RWPE1 (cell line): Measurements from ENCODE around the gene UBAC2.

Experiments
- CTCF ChIA-PET: fragments of 350-600 bp; sonication (Branson Sonifier 250); formaldehyde crosslinking; extraction: SDS; loops from one replicate; lab custom pipeline; 2021; lab: Yijun Ruan, JAX
- POLR2A ChIA-PET: fragments of 400-600 bp; formaldehyde crosslinking; extraction: SDS; loops from one replicate; lab custom pipeline; 2020; ENCODE audit warnings: antibody characterized with exemption; ENCODE audit not compliant: low non-redundant PET; lab: Yijun Ruan, JAX
- DNase-seq: peaks from one replicate; pipeline ENCODE4 v3.0.0; 2012; ENCODE audit warnings: low spot score
- H3K27ac ChIP-seq: fragments of 450-650 bp; 2 replicates; pipeline ENCODE4 v1.5.1; 2017
- TF ChIP-seq, protein P1 (sequence below): fragments of 450-650 bp; conservative IDR thresholded peaks from 2 replicates; pipeline ENCODE4 v1.5.1; 2017; ENCODE audit warnings: low read depth, mild to moderate bottlenecking

UBAC2 gene

GRCh38 chr13:99158846-99159245, 41.8 kb upstream of the UBAC2 start:
- CTCF ChIA-PET = no interaction called here
- TF ChIP-seq, protein P1, sequence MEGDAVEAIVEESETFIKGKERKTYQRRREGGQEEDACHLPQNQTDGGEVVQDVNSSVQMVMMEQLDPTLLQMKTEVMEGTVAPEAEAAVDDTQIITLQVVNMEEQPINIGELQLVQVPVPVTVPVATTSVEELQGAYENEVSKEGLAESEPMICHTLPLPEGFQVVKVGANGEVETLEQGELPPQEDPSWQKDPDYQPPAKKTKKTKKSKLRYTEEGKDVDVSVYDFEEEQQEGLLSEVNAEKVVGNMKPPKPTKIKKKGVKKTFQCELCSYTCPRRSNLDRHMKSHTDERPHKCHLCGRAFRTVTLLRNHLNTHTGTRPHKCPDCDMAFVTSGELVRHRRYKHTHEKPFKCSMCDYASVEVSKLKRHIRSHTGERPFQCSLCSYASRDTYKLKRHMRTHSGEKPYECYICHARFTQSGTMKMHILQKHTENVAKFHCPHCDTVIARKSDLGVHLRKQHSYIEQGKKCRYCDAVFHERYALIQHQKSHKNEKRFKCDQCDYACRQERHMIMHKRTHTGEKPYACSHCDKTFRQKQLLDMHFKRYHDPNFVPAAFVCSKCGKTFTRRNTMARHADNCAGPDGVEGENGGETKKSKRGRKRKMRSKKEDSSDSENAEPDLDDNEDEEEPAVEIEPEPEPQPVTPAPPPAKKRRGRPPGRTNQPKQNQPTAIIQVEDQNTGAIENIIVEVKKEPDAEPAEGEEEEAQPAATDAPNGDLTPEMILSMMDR = no peak

DNA sequence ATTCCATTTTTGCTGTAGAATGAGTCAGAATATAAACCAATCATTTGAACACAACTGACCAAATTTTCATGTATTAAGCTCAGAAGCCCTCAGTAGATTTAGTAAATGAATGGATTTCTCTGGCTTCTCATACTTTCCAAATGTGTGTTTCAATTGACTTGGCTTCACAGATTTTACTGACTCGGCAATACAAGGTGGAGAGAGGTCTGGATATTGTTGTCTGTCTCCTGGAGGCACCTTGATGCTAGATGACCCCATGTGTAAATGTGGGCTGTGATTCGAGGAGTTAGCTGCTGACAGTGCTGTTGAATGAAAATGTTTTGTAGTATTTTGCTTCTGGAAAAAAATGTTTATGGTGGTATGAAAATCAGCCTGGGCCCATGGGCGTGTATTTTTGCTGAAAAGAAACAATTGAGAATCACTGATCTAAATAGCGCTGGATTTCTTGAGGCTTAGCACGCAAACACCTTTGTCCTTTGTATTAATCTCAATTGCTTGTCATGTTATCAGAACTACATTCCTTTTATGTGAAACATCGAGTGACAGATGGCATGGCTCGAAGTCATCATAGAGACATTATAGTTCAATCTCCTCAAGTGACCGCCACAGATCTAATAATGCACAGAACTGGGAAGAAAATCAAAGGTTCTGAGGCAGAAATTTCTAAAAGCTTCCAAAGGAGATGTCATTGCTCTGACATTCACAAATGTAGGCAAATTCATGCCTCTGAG, 41.2 kb upstream of the UBAC2 start:
- POLR2A ChIA-PET = no interaction called here
- CTCF ChIA-PET = no interaction called here
- no peak for DNase-seq
- TF ChIP-seq, protein P1 = no peak
- no peak overlapping the region for H3K27ac ChIP-seq

More at GRCh38 chr13:99158846-99159245, 41.8 kb upstream of the UBAC2 start:
- POLR2A ChIA-PET = no interaction called here
- H3K27ac ChIP-seq = no peak overlapping the region
- no peak for DNase-seq

DNA sequence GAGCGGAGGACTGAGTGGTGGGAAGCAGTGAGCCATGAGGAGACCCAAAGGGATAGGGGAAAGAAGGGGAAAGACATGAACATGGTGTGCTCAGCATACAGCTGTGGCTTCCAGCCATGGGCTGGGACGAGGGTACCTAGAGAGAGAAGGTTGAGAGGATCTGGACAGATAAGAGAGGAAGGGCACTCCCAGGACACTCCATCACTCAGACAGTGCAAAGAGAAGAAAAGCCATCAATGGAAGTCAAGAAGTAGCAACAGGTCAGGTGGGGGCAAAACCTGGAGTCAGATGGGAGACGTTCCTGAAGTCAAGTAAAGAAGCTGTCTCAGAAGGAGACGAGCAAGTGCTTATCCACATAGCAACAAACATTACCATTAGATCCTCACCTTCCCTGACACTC, 40.2 kb upstream of the UBAC2 start:
- DNase-seq = no peak
- no peak overlapping the region for H3K27ac ChIP-seq
- TF ChIP-seq, protein P1 = no peak
- CTCF ChIA-PET = no interaction called here
- POLR2A ChIA-PET = no interaction called here

GRCh38 chr13:99161512-99161911, 39.1 kb upstream of the UBAC2 start:
- no peak for DNase-seq
- TF ChIP-seq, protein P1 = no peak
- ChIA-PET POLR2A (interaction anchor here (0.6 kb wide), 1 partner anchor 80 kb away, joined by 6 read pairs; no protein-coding TSS in a partner anchor), CTCF (no interaction called here)
- no peak overlapping the region for H3K27ac ChIP-seq

DNA sequence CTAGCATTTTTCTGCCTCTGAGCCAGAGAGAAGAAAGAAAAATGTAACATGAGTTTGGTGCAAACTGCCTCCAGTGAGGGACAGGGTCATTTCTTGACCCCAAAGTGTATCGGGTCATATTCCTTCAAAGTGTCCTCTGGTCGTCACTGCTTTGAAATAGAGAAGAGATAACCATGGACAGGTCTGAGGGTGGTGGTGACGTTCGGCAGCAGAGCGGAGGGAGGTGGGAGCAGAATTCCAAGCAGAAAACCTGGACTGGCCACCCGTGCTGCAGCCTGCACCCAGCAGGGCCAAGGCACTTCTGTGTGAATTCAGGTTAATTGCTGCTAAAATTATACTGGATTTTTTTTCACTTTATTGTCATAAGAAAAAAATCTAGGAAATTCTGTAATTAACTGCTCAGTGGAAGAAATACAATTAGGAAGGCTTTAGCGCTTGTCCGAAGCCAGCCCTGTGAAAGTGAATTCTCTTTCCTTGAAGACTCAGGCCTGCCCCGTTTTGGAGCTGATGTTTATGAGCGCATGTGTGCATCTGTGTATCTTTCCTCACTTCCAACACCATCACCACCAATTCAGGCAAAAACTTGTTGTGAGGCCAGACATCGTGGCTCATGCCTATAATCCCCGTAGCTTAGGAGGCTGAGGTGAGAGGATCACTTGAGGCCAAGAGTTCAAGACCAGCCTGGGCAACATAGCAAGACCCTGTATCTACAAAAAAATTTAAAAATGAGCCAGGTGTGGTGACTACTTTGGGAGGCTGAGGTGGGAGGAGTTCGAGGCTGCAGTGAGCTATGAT, 37.9 kb upstream of the UBAC2 start:
- H3K27ac ChIP-seq = no peak overlapping the region
- ChIA-PET POLR2A (no interaction called here), CTCF (interaction anchor here (0.7 kb wide), 1 partner anchor 14 kb away, joined by 3 read pairs; no protein-coding TSS in a partner anchor)
- TF ChIP-seq, protein P1 = no peak
- no peak for DNase-seq

GRCh38 chr13:99164226-99164625, 36.4 kb upstream of the UBAC2 start:
- TF ChIP-seq, protein P1 = no peak
- ChIA-PET CTCF (no interaction called here), POLR2A (no interaction called here)
- DNase-seq = no peak
- H3K27ac ChIP-seq = no peak overlapping the region
